Naive thymus-derived CD8-positive, alpha-beta T cell (primary cell): ENCODE results near the gene SCAMP1. TPM values are rescaled to one million over a fixed set of nuclear protein-coding genes. Genes with fewer than 3 reads are reported as not detected.

ENCODE experiments used
- ATAC-seq, 2 donors: fragments of 150-1000 bp; cut with Tn5 transposase in 1 of 2; sonication (Bioruptor Pico), chemical (Tn5 transposase) in 1 of 2; 1 replicate in 1 of 2; 2 replicates in 1 of 2; pipeline ENCODE4 v1.10.0; 2021; ENCODE audit warnings: mild to moderate bottlenecking in 2 of 2, moderate library complexity in 2 of 2
- POLR2A ChIA-PET: fragments of 350-600 bp; sonication (Branson Sonifier 250); formaldehyde crosslinking; loops from one replicate; lab custom pipeline; 2021; ENCODE audit warnings: antibody characterized with exemption; lab: Charles Lee
- DNase-seq, 10 donors: peaks; one replicate each; pipeline versions ENCODE4 v3.0.0 to v3.0.0-alpha.2; 2020 to 2022
- H3K27ac Mint-ChIP-seq, 10 donors: one replicate each; pipeline ENCODE4 v1.8.0; 2020 to 2022; ENCODE audit warnings: mild to moderate bottlenecking in 10 of 10, mixed read lengths in 10 of 10, moderate library complexity in 4 of 10, inconsistent platforms in 1 of 10
- H3K27me3 Mint-ChIP-seq, 5 donors: one replicate each; pipeline ENCODE4 v1.8.0; 2021 to 2022; ENCODE audit warnings: mixed read lengths in 5 of 5
- H3K36me3 Mint-ChIP-seq, 3 donors: one replicate each; pipeline ENCODE4 v1.8.0; 2020 to 2022; ENCODE audit warnings: mixed read lengths in 3 of 3, mild to moderate bottlenecking in 2 of 3, inconsistent platforms in 1 of 3
- H3K4me1 Mint-ChIP-seq, 4 donors: one replicate each; pipeline ENCODE4 v1.8.0; 2021 to 2022; ENCODE audit warnings: mixed read lengths in 4 of 4
- H3K4me3 Mint-ChIP-seq, 10 donors: one replicate each; pipeline ENCODE4 v1.8.0; 2020 to 2022; ENCODE audit warnings: mild to moderate bottlenecking in 10 of 10, mixed read lengths in 10 of 10, moderate library complexity in 6 of 10, inconsistent platforms in 1 of 10
- H3K9me3 Mint-ChIP-seq, 9 donors: one replicate each; pipeline ENCODE4 v1.8.0; 2020 to 2022; ENCODE audit warnings: mixed read lengths in 9 of 9, mild to moderate bottlenecking in 3 of 9, inconsistent platforms in 1 of 9, moderate library complexity in 1 of 9
- polyA plus RNA-seq, 3 donors: library from polyadenylated mRNA; unstranded; fragments of 300-500 nt; fragmentation: Illumina TruSeq; gene quantifications; one replicate each; pipeline ENCODE4 v1.2.3, GENCODE V29; 2021
- total RNA-seq, 8 experiments: library from RNA in 2 of 8; stranded (reverse) in 2 of 8; gene quantifications; one replicate each; pipeline ENCODE4 v1.2.3 and lab custom pipeline; 2021 to 2026

SCAMP1 gene
- total and polyA plus RNA-seq, 5 experiments from 2014 or later = 22.0 to 29.3 (median 26.4) TPM

DNA sequence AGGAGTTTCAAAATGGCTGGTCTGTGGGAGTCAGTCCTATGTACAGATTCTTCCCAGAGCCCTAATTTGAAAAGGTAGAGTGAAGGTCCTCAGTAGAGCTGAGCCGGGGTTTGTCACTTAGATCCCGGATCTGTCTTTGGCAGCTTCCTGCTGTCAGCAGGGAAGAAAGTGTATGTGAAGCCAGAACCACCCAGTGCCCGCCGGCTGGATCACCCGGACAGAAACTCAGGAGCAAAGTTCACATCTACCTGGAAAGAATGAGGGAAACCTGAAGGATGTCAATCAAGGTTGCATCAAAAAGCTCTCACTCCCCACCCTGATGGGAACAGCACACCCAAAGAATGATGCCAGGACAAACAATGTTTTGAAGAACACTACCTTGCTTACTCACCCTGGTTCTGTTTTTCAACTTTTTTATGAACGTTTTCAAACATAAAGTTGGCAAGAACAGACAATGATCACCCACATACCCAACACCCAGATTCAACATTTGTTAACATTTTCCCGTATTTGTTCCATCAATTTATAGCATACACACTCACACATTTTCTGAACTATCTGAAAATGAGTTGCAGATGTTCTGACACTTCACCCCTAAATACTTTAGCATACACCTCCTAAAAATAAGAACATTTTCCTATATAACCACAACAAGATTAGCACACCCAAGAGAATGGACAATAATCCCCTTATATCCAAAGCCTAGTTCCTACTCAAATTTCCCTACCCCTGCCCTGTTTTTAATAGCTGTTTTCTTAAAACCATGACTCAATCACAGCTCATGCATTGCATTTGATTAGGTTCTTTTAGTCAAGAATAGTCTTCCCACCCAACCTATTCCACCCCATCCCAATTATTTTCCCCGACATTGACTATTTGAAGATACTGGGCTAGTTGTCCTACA, 154.3 kb downstream of the SCAMP1 start:
- Mint-ChIP-seq H3K4me1 (peaks cover under 1 to 11% (median 6%) of the 10 kb centered on the region in 4 donors), H3K4me3 (no peak overlapping the region), H3K27ac (no peak overlapping the region), H3K9me3 (no peaks in the 10 kb centered on the region), H3K36me3 (no peaks in the 10 kb centered on the region), H3K27me3 (peaks cover 14 to 57% (median 36%) of the 10 kb centered on the region in 5 donors)
- DNase-seq = no peak
- POLR2A ChIA-PET = no interaction called here
- ATAC-seq = no peak

GRCh38 chr5:78515670-78516069, 155.3 kb downstream of the SCAMP1 start:
- no peak for ATAC-seq
- POLR2A ChIA-PET = no interaction called here
- DNase-seq = no peak
- H3K27ac Mint-ChIP-seq = no peak overlapping the region
- H3K4me1 Mint-ChIP-seq = peaks cover 0 to 6% (median 0%) of the 10 kb centered on the region in 4 donors
- peaks cover 0 to 1% (median 0%) of the 10 kb centered on the region in 3 donors for H3K36me3 Mint-ChIP-seq
- H3K4me3 Mint-ChIP-seq = no peak overlapping the region
- H3K9me3 Mint-ChIP-seq = no peaks in the 10 kb centered on the region
- peaks cover 14 to 66% (median 46%) of the 10 kb centered on the region in 5 donors for H3K27me3 Mint-ChIP-seq

DNA sequence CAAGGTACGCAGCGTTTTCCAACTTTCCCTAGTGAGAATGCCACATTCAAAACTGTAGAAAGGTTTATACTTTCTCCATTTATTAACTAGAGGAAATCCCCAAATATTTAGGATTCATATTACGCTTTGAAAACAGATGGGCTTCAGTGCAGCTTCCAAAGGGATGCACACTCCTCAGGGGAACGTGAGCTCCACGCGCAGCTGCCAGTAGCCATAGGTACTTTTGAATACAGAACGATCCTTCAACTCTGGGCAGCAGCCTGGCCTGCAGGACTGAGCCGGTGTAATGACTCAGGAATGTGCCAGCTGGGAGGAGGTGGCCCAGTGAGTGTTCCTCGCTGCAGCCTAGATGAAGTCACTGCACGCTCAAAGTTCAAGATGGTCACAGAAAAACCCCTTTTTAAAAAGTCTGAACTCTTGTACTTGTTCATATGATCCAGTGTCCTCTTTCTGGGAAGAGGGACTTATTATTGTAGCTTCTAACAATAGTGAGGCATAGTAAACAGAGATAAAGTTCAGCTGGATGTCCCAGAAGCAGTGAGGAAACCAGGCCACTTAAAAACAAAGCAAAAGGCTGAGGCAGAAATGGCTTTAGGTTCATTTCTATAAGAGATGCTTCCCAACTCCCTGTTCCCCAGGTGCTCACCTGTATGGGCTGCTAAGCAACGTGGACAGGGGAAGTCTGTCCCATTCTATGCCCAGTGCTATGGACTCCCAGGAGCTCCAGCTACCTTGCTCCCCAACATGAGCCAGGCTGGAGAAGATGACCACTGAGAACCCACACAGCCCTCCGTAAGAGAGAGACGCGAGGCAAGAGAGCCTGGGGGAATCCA, 158.2 kb downstream of the SCAMP1 start:
- Mint-ChIP-seq H3K36me3 (peaks cover 0 to 3% (median 0%) of the 10 kb centered on the region in 3 donors), H3K4me1 (no peaks in the 10 kb centered on the region), H3K4me3 (no peak overlapping the region), H3K27me3 (peaks cover 14 to 74% (median 56%) of the 10 kb centered on the region in 5 donors), H3K9me3 (no peaks in the 10 kb centered on the region), H3K27ac (no peak overlapping the region)
- no peak for ATAC-seq
- POLR2A ChIA-PET = no interaction called here
- no peak for DNase-seq

DNA sequence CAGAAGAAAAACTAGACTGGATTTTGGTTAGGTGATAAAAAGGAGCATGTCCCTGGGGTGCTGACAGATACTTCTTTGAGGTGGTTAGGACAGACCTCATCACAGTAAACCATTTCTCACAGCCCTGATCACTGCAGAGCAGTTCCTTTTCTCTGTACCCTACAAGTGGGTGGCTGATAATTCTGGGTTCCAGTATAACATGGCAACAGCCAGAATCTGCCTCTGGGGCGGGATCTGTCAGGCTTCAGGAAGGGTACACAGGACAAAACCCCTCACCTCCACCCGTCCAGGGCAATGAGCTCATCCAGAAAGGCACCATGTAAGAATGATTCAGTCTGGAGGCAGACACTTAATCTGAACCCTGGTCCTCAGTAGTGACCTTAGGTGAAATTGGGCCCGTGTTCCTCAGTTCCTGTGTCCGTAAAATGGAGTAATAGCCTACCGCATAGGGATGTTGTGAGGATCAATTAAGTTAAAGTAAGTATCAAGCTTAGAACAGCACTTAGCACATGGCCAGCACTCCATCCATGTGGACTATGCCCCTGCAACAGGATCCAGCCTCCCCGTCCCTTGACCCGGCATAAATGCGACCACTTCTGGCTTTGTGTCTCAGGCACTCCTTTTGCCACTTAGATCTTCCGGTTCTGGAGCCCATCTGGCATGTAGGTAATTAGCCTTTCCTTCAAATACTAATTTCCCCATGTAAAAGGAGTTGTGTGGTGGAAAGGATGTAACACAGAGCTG, 159.0 kb downstream of the SCAMP1 start:
- Mint-ChIP-seq H3K4me1 (no peaks in the 10 kb centered on the region), H3K9me3 (no peaks in the 10 kb centered on the region), H3K27me3 (peaks cover 14 to 70% (median 53%) of the 10 kb centered on the region in 5 donors), H3K27ac (no peak overlapping the region), H3K36me3 (peaks cover 0 to 3% (median 0%) of the 10 kb centered on the region in 3 donors), H3K4me3 (no peak overlapping the region)
- POLR2A ChIA-PET = no interaction called here
- ATAC-seq (peak in 1 of 2 donors; percentile 27), DNase-seq (peak in 1 of 10 donors; percentile 4)

- no peaks in the 10 kb centered on the region for H3K9me3 Mint-ChIP-seq
- peaks cover 13 to 54% (median 41%) of the 10 kb centered on the region in 5 donors for H3K27me3 Mint-ChIP-seq
- no peak overlapping the region for H3K27ac Mint-ChIP-seq
- no peak for ATAC-seq
- H3K4me3 Mint-ChIP-seq = no peak overlapping the region
- H3K4me1 Mint-ChIP-seq = peaks cover 0 to 2% (median 0%) of the 10 kb centered on the region in 4 donors
- POLR2A ChIA-PET = no interaction called here
- peaks cover 0 to 3% (median 0%) of the 10 kb centered on the region in 3 donors for H3K36me3 Mint-ChIP-seq
- DNase-seq = no peak
Observed at GRCh38 chr5:78521455-78521854, 161.0 kb downstream of the SCAMP1 start.

DNA sequence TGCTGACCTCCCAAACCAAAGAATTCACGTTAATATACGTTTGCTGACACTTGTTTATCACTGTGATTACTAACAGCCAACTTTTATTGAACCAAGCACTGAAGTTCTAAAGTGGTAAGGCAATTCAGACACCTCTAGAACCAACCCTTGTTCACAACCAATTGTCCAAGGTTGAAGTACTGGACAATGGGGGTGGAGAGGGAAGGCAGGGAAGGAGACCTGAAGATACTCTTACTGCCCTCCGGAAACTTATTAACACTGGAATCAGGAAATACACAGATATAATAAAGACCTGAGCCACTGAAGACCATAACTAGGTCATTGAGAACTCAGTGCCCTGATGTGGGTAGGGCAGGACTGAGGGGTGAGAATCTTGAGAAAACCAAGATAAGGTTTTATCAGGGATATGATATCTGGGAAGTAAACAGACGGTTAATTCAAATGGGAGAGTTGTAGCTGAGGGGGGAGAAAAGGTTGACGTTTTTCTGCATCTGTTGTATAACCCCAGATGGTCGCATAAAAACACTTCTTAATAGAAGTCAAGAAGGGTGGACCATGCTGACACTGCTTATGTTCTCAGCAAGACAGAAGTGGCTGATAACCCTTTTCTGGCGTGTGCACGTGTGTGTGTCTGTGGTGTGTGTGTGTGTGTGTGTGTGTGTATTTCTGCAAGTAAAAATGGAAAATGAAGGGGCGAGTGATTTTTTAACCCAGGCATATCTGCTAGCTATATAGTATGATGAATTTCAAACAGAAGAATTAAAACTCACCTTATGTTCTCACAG, 162.3 kb downstream of the SCAMP1 start:
- no peak for DNase-seq
- POLR2A ChIA-PET = no interaction called here
- ATAC-seq = no peak

DNA sequence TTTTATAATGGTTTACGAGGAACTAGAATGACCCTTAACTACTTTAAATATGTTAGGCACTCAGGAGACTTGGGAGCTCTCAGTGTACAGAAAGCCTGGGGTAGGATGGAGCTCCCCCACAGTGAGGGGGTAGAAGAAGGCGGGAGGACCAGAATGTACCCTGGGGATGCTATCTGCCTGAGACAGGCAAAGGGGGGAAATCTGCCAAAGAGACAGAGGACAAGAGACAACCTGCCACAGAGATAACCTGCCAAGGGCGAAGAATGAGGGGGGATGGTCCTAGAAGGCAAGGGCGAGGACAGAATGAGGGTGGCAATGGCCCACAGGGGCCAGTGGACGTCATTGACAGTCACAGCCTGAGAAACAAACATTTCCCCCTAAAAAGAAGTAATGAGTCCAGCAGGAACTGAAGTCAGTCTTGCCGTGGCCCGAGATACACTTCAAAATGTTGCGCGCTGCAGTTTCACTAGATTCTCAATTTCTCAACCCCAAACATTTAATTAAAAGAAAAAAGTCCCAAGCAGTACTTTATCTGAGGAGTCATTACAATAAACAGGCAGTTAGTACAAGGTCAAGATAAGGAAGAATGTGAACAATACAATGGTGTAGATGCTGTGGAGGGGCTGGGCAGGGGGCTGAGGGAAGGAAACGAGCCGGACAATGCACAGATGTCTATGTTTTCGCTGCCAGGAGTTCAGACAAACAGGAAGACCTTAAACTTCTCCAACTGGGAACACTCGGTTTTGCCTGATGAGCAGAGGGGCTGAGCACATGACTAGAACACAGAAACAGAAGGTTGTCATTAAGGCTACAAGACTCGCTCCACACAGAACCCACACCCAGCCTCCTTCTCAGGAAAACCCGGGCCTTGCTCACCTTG, 163.1 kb downstream of the SCAMP1 start:
- ATAC-seq = no peak
- H3K27me3 Mint-ChIP-seq = peaks cover 7 to 40% (median 35%) of the 10 kb centered on the region in 5 donors
- peaks cover 0 to 3% (median 0%) of the 10 kb centered on the region in 4 donors for H3K4me1 Mint-ChIP-seq
- no peak for DNase-seq
- POLR2A ChIA-PET = no interaction called here
- H3K4me3 Mint-ChIP-seq = no peak overlapping the region
- H3K27ac Mint-ChIP-seq = no peak overlapping the region
- peaks cover 0 to 3% (median 0%) of the 10 kb centered on the region in 3 donors for H3K36me3 Mint-ChIP-seq
- no peaks in the 10 kb centered on the region for H3K9me3 Mint-ChIP-seq

More for the DNA sequence above, 162.3 kb downstream of the SCAMP1 start:
- no peak overlapping the region for H3K27ac Mint-ChIP-seq
- H3K27me3 Mint-ChIP-seq = peaks cover 9 to 45% (median 35%) of the 10 kb centered on the region in 5 donors
- H3K36me3 Mint-ChIP-seq = peaks cover 0 to 3% (median 0%) of the 10 kb centered on the region in 3 donors
- peaks cover 0 to 2% (median 0%) of the 10 kb centered on the region in 4 donors for H3K4me1 Mint-ChIP-seq
- H3K4me3 Mint-ChIP-seq = no peak overlapping the region
- no peaks in the 10 kb centered on the region for H3K9me3 Mint-ChIP-seq

GRCh38 chr5:78526049-78526525, 165.7 kb downstream of the SCAMP1 start:
- POLR2A ChIA-PET = no interaction called here
- Mint-ChIP-seq H3K9me3 (no peaks in the 10 kb centered on the region), H3K4me1 (peaks cover 0 to 4% (median 0%) of the 10 kb centered on the region in 4 donors), H3K36me3 (no peaks in the 10 kb centered on the region), H3K4me3 (no peak overlapping the region), H3K27ac (no peak overlapping the region), H3K27me3 (peaks cover 2 to 18% (median 17%) of the 10 kb centered on the region in 5 donors)
- ATAC-seq = no peak
- DNase-seq = no peak

GRCh38 chr5:78527054-78527859, 166.8 kb downstream of the SCAMP1 start:
- POLR2A ChIA-PET = no interaction called here
- no peak for ATAC-seq
- Mint-ChIP-seq H3K4me3 (no peak overlapping the region), H3K4me1 (peaks cover 0 to 4% (median 0%) of the 10 kb centered on the region in 4 donors), H3K27ac (no peak overlapping the region), H3K9me3 (no peaks in the 10 kb centered on the region), H3K36me3 (no peaks in the 10 kb centered on the region), H3K27me3 (peaks cover 0 to 18% (median 17%) of the 10 kb centered on the region in 5 donors)
- no peak for DNase-seq

- no peaks in the 10 kb centered on the region for H3K9me3 Mint-ChIP-seq
- no peak for ATAC-seq
Observed at GRCh38 chr5:78527925-78528324, 167.5 kb downstream of the SCAMP1 start.

More at GRCh38 chr5:78527925-78528324, 167.5 kb downstream of the SCAMP1 start:
- H3K4me3 Mint-ChIP-seq = no peak overlapping the region
- POLR2A ChIA-PET = no interaction called here
- no peaks in the 10 kb centered on the region for H3K36me3 Mint-ChIP-seq
- no peak for DNase-seq
- peaks cover 0 to 4% (median 0%) of the 10 kb centered on the region in 4 donors for H3K4me1 Mint-ChIP-seq
- H3K27me3 Mint-ChIP-seq = peaks cover 0 to 14% (median 10%) of the 10 kb centered on the region in 5 donors
- no peak overlapping the region for H3K27ac Mint-ChIP-seq
